GM10847 (cell line): Measurements from ENCODE around the gene C1orf159.

ENCODE experiments used
- POLR2A ChIP-seq: IDR thresholded peaks from 2 replicates; pipeline ENCODE4 v1.6.1; 2011; ENCODE audit not compliant: insufficient read length; ENCODE audit errors: extremely low read depth

The C1orf159 gene

DNA sequence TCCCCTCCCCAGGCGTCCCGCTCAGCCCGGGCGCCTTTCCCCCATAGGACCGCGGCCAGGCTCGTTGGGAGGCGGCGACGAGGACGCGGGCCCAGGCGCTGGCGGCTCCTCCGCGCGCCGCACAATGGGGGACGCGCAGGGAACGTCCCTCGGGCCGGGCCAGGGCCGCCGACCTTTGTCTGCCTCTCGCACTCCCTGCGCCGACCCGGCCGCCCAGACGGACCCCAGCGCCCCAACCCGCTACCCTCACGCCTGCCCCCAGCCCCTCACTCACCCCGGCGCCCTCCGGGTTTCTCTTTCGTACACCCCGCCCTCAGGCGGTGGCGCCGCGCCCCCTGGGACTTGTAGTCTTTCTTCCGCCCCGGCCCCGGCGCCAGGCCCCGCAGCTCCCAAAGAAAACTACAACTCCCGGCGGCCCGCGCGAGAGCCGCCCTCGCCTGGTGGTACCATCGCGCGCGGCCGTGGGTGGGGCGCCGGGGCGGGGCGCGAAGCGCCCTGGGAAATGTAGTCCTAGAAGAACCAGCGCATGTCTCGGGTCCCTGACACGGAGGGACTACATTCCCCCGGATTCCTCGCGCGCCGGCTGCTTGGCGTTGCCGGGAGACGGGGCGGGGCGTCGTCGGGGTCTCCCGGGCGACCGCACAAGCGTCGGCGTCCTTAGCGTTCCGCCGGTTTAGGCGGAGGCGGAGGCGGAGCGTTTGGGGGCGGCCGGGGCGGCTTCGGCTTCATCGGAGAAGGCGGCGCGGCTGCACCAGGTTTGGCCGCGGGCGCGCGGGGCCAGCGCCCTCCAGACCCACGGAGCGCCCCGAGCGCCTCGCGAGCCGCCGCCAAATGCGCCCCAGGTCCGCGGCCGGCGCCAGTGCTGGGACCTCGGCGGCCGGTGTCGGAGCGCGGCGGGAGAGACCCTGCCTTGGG lies at the start of gene C1orf159:
Gene C1orf159, minus strand, starts transcription at position 304 of the 915 bp plus-strand sequence. CDS start 24,546 bp downstream, outside the sequence.
- no peak for TF ChIP-seq POLR2A

DNA sequence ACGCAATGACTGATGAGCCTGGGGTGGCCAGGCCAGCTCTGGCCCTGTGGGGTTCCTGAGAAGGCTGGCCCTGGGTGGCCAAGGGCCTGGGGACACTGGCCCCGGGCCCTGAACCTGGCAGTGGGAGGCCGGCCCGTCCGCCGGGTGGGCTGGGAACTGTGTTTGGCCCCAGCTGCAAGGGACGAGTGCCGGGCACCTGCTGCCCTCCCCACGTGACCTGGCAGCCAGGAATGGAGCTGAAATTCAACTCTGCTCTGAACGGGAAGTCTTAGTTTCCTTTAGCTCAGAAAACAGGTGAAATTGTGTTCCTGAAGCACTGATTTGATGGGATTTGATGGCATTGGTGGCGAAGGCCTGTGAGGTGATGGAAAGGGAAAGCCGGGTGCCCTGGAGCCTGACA lies 49.6 kb upstream of the C1orf159 start:
- no peak for TF ChIP-seq POLR2A

- no peak for TF ChIP-seq POLR2A
Measured at GRCh38 chr1:1164701-1165451, 49.0 kb upstream of the C1orf159 start.

DNA sequence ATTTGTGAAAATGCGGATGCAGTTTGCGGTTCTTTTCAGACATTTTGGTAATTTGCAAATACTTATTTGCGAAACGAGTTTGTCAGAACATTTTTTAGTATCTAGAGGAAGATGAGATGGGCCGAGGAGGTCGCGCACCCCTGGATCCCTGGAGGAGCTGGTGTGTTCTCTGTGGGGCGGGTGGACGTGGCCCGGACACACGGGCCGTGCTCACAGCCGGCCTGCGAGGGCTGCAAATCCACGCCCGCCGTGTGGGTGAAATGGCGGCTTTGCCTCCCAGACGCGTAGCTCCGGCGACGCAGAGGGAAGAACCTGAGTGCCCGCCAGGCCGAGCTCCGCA lies 48.4 kb upstream of the C1orf159 start:
- TF ChIP-seq POLR2A = no peak

- TF ChIP-seq POLR2A = no peak
Measured at GRCh38 chr1:1163538-1164070, 47.7 kb upstream of the C1orf159 start.

- no peak for TF ChIP-seq POLR2A
Measured at GRCh38 chr1:1162597-1163537, 47.0 kb upstream of the C1orf159 start.

DNA sequence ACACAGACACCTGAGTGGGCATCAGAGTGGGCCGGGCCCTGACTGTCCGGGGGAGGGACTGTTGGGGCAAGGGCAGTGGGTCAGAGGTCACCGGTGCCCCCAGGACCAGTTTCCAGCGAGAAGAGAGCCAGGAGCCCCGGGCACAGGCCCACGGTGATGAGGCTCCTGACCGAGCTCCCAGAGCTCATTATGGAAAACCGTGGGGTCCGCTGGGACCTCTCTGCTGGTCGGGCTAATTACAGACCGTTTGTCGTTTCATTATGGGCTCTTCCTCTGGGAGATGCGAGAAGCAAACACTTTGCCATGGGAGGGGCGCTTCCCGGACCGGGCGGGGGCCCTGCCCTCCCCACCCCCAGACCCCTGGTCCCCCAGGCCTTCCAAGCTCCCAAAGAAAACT lies 45.8 kb upstream of the C1orf159 start:
- TF ChIP-seq POLR2A = no peak

DNA sequence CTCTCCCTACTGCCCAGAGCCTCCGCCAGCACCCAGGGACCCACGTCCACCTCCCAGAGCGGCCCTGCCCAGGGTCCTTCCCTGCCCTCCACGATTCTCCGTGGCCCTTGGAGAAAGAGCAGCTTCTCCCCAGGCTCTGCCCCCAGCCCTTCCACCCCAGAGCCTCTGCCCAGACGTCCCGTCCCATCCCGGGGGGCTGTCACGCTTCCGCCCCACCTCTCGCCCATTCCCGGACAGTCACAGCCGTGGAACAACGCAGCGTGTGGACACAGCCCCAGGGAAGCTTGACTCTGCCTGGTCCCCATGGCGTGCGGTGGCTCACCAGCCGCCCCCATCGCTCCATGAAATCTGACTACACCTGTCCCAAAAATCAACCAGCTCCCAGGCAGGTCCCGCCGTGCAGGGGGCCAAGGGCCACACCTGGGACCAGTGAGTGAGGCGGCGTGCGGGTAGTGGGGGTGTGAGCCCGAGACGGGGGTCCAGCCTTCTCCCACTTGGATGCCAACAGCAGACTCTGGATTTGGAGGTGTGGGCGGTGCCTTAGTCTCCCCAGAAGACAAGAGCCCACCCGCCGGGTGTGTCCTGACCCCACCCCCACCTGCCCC lies 45.3 kb upstream of the C1orf159 start:
- TF ChIP-seq POLR2A = no peak

GRCh38 chr1:1160281-1160930 lies 44.5 kb upstream of the C1orf159 start:
- TF ChIP-seq POLR2A = no peak

DNA sequence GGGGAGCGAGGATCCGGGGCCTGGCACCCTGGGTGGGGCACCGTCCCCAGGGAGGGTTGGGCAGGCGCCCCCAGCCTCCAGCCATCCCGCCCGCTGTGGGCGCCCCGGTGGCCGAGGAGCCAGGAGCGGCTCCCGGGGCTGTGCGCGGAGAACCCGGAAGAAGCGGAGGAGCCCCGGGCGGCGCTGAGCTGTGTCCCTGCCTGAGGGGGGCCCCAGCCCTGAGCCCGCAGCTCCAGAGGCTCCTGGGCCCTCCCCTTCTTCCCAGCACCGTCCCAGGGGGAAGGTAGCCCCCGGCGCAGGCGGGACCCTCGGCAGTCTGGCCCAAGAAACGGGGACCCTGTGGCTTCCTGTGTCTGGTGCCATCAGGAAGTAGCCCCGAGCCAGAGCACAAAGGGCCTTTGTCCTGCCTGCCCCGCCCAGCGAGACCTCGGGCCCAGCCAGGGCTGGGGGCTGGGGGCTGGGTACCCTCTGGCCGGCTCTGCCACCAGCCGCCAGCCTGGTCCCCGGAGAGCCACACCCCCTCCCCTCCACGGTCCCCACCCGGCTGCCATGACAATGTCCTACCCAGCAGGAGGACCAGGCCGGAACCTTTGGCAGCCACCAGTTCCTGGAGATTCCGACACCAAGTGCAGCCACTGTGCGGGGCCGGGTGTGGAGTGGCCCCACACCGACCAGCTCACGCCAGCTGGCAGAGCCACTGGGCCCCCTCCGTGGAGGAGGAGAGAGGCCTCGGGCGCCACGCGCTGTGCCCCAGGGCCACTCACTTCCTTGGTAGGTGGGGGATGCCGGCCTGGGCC lies 42.2 kb upstream of the C1orf159 start:
- no peak for TF ChIP-seq POLR2A

- peak; percentile 49 for TF ChIP-seq POLR2A
Measured at GRCh38 chr1:1157426-1157913, 41.6 kb upstream of the C1orf159 start.

GRCh38 chr1:1157033-1157365 lies 41.1 kb upstream of the C1orf159 start:
- no peak for TF ChIP-seq POLR2A
